ENCODE data around the gene SPOUT1.

DNA sequence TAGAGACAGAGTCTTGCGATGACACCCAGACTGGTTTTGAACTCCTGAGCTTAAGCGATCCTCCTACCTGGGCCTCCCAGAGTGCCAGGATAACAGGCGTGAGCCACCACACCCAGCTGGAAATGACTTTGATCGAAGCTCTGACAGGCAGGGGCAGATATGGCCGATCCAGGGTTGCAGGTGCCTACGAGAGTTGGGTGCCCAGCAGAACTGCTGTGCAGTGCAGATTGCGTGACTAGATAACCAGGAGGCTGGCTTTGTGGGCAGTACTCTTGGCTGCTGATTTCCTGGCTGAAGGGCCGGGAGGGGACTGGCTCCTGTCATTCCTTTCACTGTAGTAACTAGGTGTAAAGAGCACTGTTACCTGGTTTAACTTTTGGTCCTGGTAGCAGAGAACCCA is 30.7 kb downstream of the SPOUT1 start:
- TF ChIP-seq, protein P1, sequence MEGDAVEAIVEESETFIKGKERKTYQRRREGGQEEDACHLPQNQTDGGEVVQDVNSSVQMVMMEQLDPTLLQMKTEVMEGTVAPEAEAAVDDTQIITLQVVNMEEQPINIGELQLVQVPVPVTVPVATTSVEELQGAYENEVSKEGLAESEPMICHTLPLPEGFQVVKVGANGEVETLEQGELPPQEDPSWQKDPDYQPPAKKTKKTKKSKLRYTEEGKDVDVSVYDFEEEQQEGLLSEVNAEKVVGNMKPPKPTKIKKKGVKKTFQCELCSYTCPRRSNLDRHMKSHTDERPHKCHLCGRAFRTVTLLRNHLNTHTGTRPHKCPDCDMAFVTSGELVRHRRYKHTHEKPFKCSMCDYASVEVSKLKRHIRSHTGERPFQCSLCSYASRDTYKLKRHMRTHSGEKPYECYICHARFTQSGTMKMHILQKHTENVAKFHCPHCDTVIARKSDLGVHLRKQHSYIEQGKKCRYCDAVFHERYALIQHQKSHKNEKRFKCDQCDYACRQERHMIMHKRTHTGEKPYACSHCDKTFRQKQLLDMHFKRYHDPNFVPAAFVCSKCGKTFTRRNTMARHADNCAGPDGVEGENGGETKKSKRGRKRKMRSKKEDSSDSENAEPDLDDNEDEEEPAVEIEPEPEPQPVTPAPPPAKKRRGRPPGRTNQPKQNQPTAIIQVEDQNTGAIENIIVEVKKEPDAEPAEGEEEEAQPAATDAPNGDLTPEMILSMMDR (IDR thresholded peaks at IDR 0.05) = no peak
- TF ChIP-seq SMC3 (IDR thresholded peaks at IDR 0.05) = no peak
- TF ChIP-seq, protein P2, sequence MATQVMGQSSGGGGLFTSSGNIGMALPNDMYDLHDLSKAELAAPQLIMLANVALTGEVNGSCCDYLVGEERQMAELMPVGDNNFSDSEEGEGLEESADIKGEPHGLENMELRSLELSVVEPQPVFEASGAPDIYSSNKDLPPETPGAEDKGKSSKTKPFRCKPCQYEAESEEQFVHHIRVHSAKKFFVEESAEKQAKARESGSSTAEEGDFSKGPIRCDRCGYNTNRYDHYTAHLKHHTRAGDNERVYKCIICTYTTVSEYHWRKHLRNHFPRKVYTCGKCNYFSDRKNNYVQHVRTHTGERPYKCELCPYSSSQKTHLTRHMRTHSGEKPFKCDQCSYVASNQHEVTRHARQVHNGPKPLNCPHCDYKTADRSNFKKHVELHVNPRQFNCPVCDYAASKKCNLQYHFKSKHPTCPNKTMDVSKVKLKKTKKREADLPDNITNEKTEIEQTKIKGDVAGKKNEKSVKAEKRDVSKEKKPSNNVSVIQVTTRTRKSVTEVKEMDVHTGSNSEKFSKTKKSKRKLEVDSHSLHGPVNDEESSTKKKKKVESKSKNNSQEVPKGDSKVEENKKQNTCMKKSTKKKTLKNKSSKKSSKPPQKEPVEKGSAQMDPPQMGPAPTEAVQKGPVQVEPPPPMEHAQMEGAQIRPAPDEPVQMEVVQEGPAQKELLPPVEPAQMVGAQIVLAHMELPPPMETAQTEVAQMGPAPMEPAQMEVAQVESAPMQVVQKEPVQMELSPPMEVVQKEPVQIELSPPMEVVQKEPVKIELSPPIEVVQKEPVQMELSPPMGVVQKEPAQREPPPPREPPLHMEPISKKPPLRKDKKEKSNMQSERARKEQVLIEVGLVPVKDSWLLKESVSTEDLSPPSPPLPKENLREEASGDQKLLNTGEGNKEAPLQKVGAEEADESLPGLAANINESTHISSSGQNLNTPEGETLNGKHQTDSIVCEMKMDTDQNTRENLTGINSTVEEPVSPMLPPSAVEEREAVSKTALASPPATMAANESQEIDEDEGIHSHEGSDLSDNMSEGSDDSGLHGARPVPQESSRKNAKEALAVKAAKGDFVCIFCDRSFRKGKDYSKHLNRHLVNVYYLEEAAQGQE (IDR thresholded peaks at IDR 0.05) = no peak
- TF ChIP-seq RAD21 (conservative IDR thresholded peaks at IDR 0.05 in 1 of 2, IDR thresholded peaks at IDR 0.05 in 1 of 2) = no peak
